Measurements from ENCODE around the gene PROZ. TPM values are rescaled to one million over a fixed set of nuclear protein-coding genes. Genes with fewer than 3 reads are reported as not detected.

PROZ gene
- total and polyA plus RNA-seq, 2 of the 13 experiments (the other 11 are each of a cell fraction or from before 2014, with no cell fraction given), result 5.6 to 22.5 TPM

GRCh38 chr13:113152691-113152983, 5.8 kb upstream of the PROZ start (continued):
- TF ChIP-seq SAP130 (CRISPR knock-in tag; IDR thresholded peaks at IDR 0.05; ENCODE audit: low read depth) (peak; percentile 30), HOXA5 (CRISPR knock-in tag; IDR thresholded peaks at IDR 0.05) (no peak)

GRCh38 chr13:113152984-113153809, 5.3 kb upstream of the PROZ start:
- WGBS (ENCODE audit: low lambda C conversion rate), result 21% methylated on average over 15 of the region's 60 CpGs
- peak; percentile 35 for DNase-seq (ENCODE audit: low spot score)
- POLR2A ChIA-PET, result interaction anchor here (0.8 to 2.1 kb wide), 4 partner anchors 26 to 56 kb away, joined by 3 to 18 read pairs (median 10); partner anchors contain the start of genes CUL4A, F10 and PCID2
- TF ChIP-seq NRL (CRISPR knock-in tag; IDR thresholded peaks at IDR 0.05; ENCODE audit: borderline replicate concordance), result peak; percentile 81; the same call in 1 of the 2 replicates
- TF ChIP-seq PRDM4 (CRISPR knock-in tag; IDR thresholded peaks at IDR 0.05; ENCODE audit: borderline replicate concordance), result 0 out of 2 replicates have a peak, but pooled peaks have one; percentile 27
- TF ChIP-seq ZNF883 (CRISPR knock-in tag; IDR thresholded peaks at IDR 0.05; ENCODE audit: not compliant biosample characterization), result peak; percentile 89
- no peak for TF ChIP-seq ZNF615 (CRISPR knock-in tag; IDR thresholded peaks at IDR 0.05; ENCODE audit: borderline replicate concordance)
- TF ChIP-seq ATF3 (CRISPR knock-in tag; IDR thresholded peaks at IDR 0.05), result no peak
- TF ChIP-seq TERF1 (CRISPR knock-in tag; IDR thresholded peaks at IDR 0.05), result peak; percentile 88; the same call in 1 of the 2 replicates
- peak; percentile 97 for TF ChIP-seq RBFOX2 (IDR thresholded peaks at IDR 0.05; ENCODE audit: low read depth, low read length)
- TF ChIP-seq NONO (IDR thresholded peaks at IDR 0.05), result no peak
- TF ChIP-seq NONO (CRISPR knock-in tag; conservative IDR thresholded peaks at IDR 0.05), result peak; percentile 42
- TF ChIP-seq ZNF773 (CRISPR knock-in tag; IDR thresholded peaks at IDR 0.05; ENCODE audit: borderline replicate concordance), result peak; percentile 29; the same call in 1 of the 2 replicates
- peak; percentile 75; the same call in 1 of the 2 replicates for TF ChIP-seq HES4 (CRISPR knock-in tag; IDR thresholded peaks at IDR 0.05; ENCODE audit: borderline replicate concordance)
- 0 out of 2 replicates have a peak, but pooled peaks have one; percentile 24 for TF ChIP-seq PCBP1 (IDR thresholded peaks at IDR 0.05; ENCODE audit: borderline replicate concordance, low read depth, low read length)
- TF ChIP-seq ZMAT3 (CRISPR knock-in tag; conservative IDR thresholded peaks at IDR 0.05), result 0 out of 2 replicates have a peak, but pooled peaks have one; percentile 54
- no peak for TF ChIP-seq ETV5 (CRISPR knock-in tag; IDR thresholded peaks at IDR 0.05; ENCODE audit: borderline replicate concordance)
- peak; percentile 54 for TF ChIP-seq ZNF607 (CRISPR knock-in tag; IDR thresholded peaks at IDR 0.05; ENCODE audit: borderline replicate concordance)
- 0 out of 2 replicates have a peak, but pooled peaks have one; percentile 36 for TF ChIP-seq ZNF234 (CRISPR knock-in tag; conservative IDR thresholded peaks at IDR 0.05)

More at GRCh38 chr13:113152984-113153809, 5.3 kb upstream of the PROZ start:
- peak overlapping the region; percentile 88 for H3K4me2 ChIP-seq (ENCODE audit: low read depth, low read length)
- H3K79me2 ChIP-seq (ENCODE audit: insufficient read depth, low read length), result peaks cover 32% of the 10 kb centered on the region
- in situ Hi-C loops (cut with HindIII; ENCODE audit: extremely low pct_ligation_motif_present, low pct_unique_long_range_greater_than_20kb) (no loop called here), intact Hi-C loops (cut with micrococcal nuclease; ENCODE audit: unreplicated experiment) (no loop called here)
- ATAC-seq (peak; percentile 62), FAIRE-seq (no peak)
- no peaks in the 10 kb centered on the region for H4K20me1 ChIP-seq (ENCODE audit: insufficient read depth, low read length)
- TSS peak; percentile 91 for BruUV-seq (replicated peaks)
- peak overlapping the region; percentile 69 to 81 (median 76) for H3K4me3 ChIP-seq (replicated peaks in 1 of 3; ENCODE audit: insufficient read depth in 1 of 3, low read depth in 2 of 3, low read length in 3 of 3)
- peak overlapping the region; percentile 92 for H3K27ac ChIP-seq (ENCODE audit: extremely low read length, insufficient read depth, low read length)
- peaks cover 0 to 2% of the 10 kb centered on the region in 2 experiments; a peak in 2 of 5 replicates for H3K36me3 ChIP-seq (replicated peaks in 1 of 2; ENCODE audit: control insufficient read depth in 1 of 2, insufficient read depth in 2 of 2, low read length in 2 of 2)
- peaks cover 87% of the 10 kb centered on the region for H3K4me1 ChIP-seq (ENCODE audit: insufficient read depth, low read length)
- peak overlapping the region; percentile 93 for H3K9ac ChIP-seq (ENCODE audit: insufficient read depth, low read depth, low read length)
- H2AFZ ChIP-seq (ENCODE audit: low read length), result no peak overlapping the region
- CTCF ChIA-PET (ENCODE audit: low intra/inter-chr PET ratio, low total read pairs), result no interaction called here
- H3K9me3 ChIP-seq (ENCODE audit: low read length), result 0 out of 2 replicates have a peak, but pooled peaks cover 5% of the 10 kb centered on the region
- no peaks in the 10 kb centered on the region for H3K27me3 ChIP-seq (ENCODE audit: control insufficient read depth in 1 of 2, insufficient read depth in 2 of 2, low read length in 2 of 2)

All from HepG2 (cell line).